ENCODE results near the gene RS1.

RS1 gene

GRCh38 chrX:18672008-18672407 lies at the start of gene RS1:
Gene RS1, minus strand, starts transcription at chrX:18672108. Its CDS starts 40 bp downstream, at chrX:18672068.
- DNase-seq (ENCODE audit: low read depth in 2 of 2, low spot score in 1 of 2) = no peak

GRCh38 chrX:18719852-18720251 lies 47.9 kb upstream of the RS1 start:
- no peak for DNase-seq (ENCODE audit: low read depth in 2 of 2, low spot score in 1 of 2)

GRCh38 chrX:18714910-18715309 lies 43.0 kb upstream of the RS1 start:
- no peak for DNase-seq (ENCODE audit: low read depth in 2 of 2, low spot score in 1 of 2)

GRCh38 chrX:18709833-18710232 lies 37.9 kb upstream of the RS1 start:
- no peak for DNase-seq (ENCODE audit: low read depth in 2 of 2, low spot score in 1 of 2)

- no peak for DNase-seq (ENCODE audit: low read depth in 2 of 2, low spot score in 1 of 2)
These were observed 35.6 kb upstream of the RS1 start, which contains the start of gene PPEF1 for GRCh38 chrX:18707426-18708049. Gene PPEF1, plus strand, starts transcription at chrX:18707645. Its CDS starts 136 bp downstream, at chrX:18707781.

GRCh38 chrX:18702362-18703195 lies 30.7 kb upstream of the RS1 start:
- DNase-seq (ENCODE audit: low read depth in 2 of 2, low spot score in 1 of 2) = no peak

GRCh38 chrX:18701621-18702361 lies 29.9 kb upstream of the RS1 start:
- no peak for DNase-seq (ENCODE audit: low read depth in 2 of 2, low spot score in 1 of 2)

- no peak for DNase-seq (ENCODE audit: low read depth in 2 of 2, low spot score in 1 of 2)
These were observed 27.1 kb upstream of the RS1 start for GRCh38 chrX:18698737-18699650.

GRCh38 chrX:18696653-18697052 lies 24.7 kb upstream of the RS1 start:
- DNase-seq (ENCODE audit: low read depth in 2 of 2, low spot score in 1 of 2) = no peak

GRCh38 chrX:18692541-18692940 lies 20.6 kb upstream of the RS1 start:
- DNase-seq (ENCODE audit: low read depth in 2 of 2, low spot score in 1 of 2) = no peak

- DNase-seq (ENCODE audit: low read depth in 2 of 2, low spot score in 1 of 2) = no peak
These were observed 19.5 kb upstream of the RS1 start for GRCh38 chrX:18691431-18691830.

- no peak for DNase-seq (ENCODE audit: low read depth in 2 of 2, low spot score in 1 of 2)
These were observed 16.1 kb upstream of the RS1 start for GRCh38 chrX:18687856-18688495.

GRCh38 chrX:18682979-18683387 lies 11.1 kb upstream of the RS1 start:
- DNase-seq (ENCODE audit: low read depth in 2 of 2, low spot score in 1 of 2) = no peak

- no peak for DNase-seq (ENCODE audit: low read depth in 2 of 2, low spot score in 1 of 2)
These were observed 10.1 kb upstream of the RS1 start for GRCh38 chrX:18681996-18682395.

GRCh38 chrX:18677161-18677869 lies 5.4 kb upstream of the RS1 start:
- DNase-seq (ENCODE audit: low read depth in 2 of 2, low spot score in 1 of 2) = no peak

- DNase-seq (ENCODE audit: low read depth in 2 of 2, low spot score in 1 of 2) = no peak
These were observed 4.6 kb upstream of the RS1 start for GRCh38 chrX:18676470-18676869.

- no peak for DNase-seq (ENCODE audit: low read depth in 2 of 2, low spot score in 1 of 2)
These were observed 4.1 kb upstream of the RS1 start for GRCh38 chrX:18676050-18676449.

- DNase-seq (ENCODE audit: low read depth in 2 of 2, low spot score in 1 of 2) = peak; percentile 52 to 56
These were observed 3.2 kb upstream of the RS1 start for GRCh38 chrX:18674788-18675735.

GRCh38 chrX:18674417-18674787 lies 2.5 kb upstream of the RS1 start:
- DNase-seq (ENCODE audit: low read depth in 2 of 2, low spot score in 1 of 2) = peak in 1 of 2 donors; percentile 5

Data from stimulated activated CD8-positive, alpha-beta memory T cell treated with anti-CD3 and anti-CD28 coated beads, Interleukin-4, amount 100 ng/mL, for 1 hour (primary cell).